ENCODE data around the gene TRIM25.
"Not testable (repeated sequence)": the region's sequence is repeated elsewhere in the genome, so short reads cannot be mapped to it uniquely, and the experiment has no call there.

TRIM25 gene, protein sequence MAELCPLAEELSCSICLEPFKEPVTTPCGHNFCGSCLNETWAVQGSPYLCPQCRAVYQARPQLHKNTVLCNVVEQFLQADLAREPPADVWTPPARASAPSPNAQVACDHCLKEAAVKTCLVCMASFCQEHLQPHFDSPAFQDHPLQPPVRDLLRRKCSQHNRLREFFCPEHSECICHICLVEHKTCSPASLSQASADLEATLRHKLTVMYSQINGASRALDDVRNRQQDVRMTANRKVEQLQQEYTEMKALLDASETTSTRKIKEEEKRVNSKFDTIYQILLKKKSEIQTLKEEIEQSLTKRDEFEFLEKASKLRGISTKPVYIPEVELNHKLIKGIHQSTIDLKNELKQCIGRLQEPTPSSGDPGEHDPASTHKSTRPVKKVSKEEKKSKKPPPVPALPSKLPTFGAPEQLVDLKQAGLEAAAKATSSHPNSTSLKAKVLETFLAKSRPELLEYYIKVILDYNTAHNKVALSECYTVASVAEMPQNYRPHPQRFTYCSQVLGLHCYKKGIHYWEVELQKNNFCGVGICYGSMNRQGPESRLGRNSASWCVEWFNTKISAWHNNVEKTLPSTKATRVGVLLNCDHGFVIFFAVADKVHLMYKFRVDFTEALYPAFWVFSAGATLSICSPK

DNA sequence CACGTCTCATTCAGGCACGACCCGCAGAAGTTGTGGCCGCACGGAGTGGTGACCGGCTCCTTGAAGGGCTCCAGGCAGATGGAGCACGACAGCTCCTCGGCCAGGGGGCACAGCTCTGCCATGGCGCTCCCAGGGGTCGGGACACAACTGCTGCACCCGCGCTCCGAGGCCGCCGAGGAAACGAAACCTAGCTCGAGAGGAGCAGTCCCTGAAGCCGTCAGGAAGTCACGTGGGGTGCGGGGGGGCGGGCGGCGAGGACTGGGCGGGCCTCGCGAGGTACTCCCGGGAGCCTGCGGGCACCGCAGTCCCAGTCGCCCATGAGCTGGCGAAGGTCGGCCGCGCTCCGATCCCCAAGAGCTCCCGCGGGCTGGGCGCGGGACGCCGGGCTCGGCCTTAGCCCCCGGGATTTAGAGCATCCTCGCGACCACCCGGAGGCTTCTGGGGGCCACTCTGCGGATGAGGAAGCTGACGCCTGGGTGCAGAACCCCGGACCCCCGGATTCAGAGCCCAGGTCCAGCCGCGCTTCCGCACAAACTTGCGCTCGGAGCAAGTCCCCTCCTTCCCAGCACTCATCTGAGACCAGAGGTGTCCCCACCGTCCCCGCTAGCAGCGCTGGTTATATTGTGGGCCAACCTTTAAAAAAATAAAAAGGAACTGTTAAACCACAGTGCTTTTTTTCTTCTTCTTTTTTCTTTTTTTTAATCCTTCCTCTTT lies at the start of gene TRIM25:
TRIM25 (minus strand) TSS at position 183 of the 714 bp plus-strand sequence; CDS start at position 122, 61 bp downstream.
- peak; percentile 85 to 88 for DNase-seq

DNA sequence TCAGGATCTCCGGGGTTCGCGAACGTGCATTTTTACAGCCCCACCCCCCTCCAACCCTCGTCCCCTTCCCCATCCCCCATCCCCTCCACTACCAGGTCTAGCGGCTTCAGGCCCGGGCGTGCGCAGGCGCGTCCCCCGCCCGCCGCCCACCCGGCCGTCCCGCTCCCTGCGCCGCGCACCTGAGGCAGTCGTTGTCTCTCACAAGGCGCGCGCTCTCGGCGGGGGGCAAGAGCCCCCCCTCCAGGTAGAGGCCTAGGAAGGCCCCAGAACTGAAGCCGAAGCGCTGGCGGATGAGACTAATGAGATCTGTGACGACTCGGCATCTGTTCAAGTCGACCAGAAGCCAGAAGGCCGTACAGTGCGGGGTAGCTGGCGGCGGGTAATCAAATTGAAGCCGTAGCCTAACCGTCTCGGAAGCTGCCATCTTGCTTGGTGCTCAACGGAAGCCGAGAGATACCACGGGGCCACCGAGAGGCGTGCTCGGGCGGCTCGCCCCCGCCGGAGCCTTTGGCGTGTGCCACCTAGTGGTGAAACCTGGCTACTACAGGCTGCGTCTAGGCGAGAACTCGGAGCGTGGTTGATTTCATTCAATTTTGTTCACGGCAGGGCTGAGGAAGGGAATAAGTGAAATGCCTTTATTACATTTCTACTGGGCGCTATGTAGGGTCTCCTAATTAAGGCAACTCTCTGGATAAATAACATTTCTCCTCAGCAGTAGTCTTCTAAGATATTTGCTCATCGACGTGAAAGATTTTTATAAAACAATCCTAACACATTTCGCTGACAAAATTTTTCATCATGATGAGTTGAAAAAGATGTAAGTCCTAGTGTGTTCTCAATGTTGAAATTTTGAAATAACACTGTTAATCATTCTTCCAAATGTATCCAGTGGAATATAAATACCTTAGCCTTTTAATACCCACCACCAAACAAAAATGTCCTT lies 47.0 kb upstream of the TRIM25 start, which contains the start of gene COIL:
COIL (minus strand) TSS at position 455 of the 943 bp plus-strand sequence; CDS start at position 424, 31 bp downstream.
- DNase-seq, result peak; percentile 91 to 92

DNA sequence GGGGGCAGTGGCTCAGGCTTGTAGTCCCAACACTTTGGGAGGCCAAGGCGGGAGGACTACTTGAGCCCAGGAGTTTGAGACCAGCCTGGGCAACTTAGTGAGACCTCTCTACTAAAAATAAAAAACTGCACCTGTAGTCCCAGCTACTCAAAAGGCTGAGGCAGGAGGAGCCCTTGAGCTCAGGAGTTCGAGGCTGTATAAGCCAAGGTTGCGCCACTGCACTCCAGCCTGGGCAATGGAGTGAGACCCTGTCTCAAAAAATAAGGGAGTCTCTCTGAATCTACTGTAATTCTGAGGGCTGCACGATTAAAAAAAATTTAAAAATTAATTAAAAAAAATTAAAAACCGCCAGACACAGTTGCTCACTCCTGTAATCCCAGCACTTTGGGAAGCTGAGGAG lies 43.1 kb upstream of the TRIM25 start:
- DNase-seq, result no peak

DNA sequence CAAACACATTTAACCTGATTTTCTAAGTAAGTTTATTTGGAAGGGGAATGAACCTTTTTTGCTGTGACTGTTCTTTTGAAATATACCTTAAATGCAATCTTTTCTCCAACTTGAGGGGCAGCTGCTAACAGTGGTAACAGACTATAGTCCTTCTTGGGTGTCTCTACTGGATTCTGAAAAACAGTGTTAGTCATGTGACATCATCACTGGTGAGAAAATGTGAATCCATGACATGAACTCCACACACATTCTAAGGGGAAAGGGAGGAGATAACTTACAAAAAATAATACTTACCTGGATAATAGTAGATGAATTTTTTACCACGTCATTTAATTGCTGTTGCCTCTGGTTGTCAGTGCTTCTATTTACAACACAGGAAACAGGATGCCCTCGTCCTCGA lies 35.7 kb upstream of the TRIM25 start:
- DNase-seq, result no peak

DNA sequence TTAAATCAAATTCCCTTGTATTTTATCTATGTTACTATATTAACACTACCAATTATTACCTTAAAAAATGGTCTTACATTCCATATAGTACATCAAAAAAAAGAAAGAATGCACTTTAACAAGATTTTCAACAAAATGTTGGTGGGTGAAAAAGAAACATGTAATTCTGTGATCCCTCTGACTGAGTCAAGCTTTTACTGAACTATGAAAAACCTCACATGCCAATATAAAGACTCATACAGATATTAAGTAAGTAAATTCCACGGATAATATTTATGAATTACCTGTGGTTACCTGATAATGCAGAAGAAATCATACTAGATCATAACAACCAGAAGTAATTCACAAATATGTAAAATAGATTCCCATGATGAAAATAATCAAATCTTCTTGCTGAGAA lies 34.6 kb upstream of the TRIM25 start:
- DNase-seq, result no peak

DNA sequence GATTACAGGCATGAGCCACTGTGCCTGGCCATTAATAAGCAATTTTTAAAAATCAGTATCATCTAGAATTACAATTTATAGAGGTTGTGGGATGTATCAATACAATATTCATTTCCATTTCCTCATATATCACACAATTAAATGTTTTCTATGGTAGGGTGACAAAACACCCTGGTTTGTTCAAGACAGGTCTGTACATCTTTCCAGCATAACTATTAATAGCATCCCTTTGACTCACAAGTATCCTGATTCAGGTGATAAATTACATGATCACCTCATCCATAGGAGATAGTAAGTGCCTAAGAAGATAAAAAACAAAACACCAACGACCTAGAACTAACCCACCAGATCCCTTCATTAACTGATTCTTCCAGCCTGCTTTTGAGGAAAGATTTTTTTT lies 33.9 kb upstream of the TRIM25 start:
- no peak for DNase-seq

DNA sequence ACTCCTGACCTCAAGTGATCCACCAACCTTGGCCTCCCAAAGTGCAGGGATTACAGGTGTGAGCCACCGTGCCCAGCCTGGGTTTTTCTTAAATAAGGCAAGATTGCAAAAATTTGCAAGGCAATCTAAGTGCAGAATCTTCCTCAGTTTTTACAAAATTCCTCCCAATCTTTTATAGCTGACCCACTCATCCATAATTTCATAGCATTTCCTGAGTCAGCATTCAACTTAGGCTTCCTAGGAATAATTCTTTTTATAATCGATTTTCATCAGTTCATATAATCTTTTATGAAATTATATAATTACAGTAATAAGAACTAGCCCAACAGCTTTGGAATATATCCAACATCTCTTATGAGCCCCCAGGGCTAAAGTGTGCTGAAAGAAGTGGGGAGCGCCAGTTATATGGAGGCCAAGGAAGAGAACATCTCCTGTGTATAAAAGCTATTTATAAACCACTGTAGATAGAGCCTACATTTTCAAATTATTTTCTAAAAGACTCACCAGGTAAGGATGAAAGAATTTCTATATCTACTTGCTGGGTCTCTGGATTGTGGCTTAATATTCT lies 32.2 kb upstream of the TRIM25 start:
- no peak for DNase-seq

DNA sequence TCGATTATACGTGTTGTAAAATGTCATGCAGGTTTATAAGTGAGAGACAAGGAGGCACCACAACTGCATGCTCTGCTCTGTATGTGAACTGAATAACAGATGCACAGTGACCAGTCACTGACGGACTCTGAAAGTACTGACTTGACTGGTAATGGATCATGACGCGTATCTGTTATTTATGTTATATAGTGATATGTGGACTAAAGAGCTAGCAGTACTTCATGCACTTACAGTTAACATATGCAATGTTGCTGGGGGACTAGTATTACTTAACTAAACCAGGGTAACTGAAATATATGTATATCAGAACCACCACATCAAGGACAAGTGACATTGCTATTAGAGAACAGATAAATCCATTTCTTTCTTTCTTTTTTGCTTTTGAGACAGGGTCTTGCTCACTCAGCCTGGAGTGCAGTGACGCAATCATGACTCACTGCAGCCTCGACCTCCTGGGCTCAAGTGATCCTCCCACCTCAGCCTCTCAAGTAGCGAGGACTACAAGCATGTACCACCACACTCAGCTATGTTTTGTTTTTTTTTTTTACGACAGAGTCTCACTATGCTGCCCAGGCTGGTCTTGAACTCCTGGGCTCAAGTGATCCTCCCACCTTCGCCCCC lies 29.8 kb upstream of the TRIM25 start:
- no peak for DNase-seq

DNA sequence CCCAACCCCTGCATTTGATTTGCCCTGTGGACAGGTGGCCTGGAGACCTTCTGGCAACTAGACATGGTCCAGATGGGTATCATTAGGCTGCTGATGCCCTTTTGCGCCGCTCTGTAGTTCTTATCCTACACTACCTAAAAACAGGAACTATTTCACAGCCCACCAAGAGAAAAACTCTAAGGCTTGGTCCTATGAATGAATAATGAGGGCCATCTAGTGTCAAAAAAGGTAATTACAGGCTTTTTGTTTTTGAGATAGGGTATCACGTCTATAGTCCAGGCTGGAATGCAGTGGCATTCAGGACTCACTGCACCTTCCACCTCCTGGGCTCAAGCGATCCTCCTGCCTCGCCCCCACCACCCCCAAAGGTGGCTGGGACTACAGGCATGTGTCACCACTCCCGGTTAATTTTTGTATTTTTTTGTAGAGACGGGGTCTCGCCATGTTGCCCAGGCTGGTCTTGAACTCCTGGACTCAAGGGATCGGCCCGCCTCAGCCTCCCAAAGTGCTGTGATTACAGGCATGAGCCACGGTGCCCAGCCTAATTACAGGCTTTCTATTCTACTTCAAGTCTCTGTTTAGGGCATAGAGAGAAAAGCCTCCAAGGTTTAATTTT lies 26.1 kb upstream of the TRIM25 start:
- DNase-seq, result peak in 1 of 2 donors; percentile 72

DNA sequence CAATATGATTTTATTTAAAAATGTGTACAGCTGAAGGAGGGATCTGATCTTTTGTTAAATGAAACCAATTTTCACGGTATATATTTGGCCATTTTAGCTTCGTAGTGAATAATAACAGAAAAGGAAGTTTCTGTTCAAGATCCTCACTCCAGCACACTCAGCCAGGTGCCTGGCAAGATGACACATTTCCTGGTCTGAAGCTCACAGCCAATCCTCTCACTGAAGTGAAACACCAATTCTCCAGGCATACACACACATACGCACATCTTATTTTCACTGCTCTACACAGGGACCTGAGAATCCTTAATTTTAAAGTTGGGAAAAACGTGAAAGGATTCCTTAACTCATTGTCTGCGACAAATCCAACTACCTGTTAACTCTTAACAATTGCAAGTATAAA lies 24.4 kb upstream of the TRIM25 start:
- not testable (repeated sequence) for DNase-seq

DNA sequence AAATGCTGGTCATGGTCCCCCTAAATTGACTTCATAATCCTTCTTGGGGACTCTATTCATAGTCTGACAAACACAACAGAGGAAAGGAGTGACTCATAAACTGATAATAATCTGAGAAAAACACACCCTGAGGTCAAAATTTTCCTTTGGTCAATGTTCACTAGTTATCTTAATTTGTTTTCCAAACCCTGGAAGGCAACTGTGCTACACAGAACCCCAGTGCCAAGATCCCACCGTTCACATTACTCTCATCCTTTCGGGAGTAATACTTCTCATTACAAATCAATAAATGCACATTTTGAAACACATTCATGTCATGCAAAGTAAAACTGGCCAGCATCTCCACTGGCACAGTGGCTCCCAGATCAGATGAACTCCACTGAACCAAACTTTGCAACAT lies 23.8 kb upstream of the TRIM25 start:
- DNase-seq, result no peak

DNA sequence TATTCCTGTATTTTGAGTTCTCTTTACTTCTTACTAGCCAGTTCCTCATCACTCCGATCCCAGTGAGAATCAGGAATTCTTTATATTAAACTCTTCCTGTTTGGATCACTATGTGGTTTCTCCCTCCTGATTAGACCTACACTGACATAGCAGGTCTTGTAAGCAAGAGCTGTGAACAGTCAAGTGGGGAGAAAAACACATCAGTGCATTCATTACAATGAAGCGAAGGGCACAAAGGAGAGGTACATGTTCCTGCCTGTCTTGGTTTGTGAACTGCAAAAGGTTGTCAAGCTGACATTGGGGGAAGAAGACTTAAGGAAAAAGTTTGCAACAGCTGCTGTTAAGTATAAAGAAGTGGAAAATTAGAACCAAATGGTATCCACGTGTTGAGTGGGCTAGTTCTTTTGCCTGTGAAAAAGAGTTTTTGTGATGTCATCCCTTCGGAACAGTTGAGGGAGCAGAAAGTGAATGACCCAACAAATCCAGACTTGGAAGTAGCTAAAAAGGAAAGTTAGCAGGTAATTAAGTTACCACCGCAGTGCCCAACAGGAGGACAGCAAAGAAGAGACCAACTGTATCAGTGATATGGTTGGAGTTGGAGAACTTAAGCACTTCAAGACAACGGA lies 23.0 kb upstream of the TRIM25 start:
- DNase-seq, result no peak

DNA sequence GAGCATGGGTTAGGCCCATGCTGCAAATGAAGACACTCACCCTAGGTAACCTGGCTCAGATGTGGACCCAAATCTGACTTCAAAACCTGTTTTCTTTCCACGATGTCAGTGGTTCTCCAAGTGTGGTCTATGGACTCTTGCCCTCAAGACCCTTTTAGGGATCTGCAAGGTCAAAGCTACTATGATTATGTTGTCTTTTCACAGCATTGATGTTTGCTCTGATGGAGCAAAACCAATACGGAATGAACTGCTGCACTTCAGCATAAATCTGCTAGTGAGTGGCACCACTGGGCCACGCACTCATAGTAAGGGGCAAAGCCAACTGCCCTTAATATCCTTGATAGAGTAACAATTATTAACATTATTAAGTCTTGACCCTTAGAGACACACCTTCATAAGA lies 21.6 kb upstream of the TRIM25 start:
- DNase-seq, result no peak

DNA sequence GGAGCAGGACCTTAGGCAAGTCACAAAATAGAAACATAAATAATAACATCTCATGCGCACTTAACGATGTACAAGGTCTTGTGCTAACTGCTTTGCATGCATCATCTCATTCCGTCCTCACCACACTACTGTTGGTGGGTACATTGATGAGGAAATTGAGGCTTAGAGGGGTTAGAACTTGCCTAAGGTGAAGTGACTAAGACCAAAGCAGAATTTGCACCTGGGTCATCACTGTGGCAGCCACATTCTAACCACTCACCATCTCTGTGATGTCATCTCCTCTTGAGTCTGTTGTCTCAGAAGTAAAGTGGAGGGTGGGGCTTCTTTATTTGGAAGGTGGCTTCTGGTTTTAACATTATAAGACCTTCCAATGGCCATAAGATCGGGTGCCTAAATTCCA lies 20.4 kb upstream of the TRIM25 start:
- DNase-seq, result no peak

DNA sequence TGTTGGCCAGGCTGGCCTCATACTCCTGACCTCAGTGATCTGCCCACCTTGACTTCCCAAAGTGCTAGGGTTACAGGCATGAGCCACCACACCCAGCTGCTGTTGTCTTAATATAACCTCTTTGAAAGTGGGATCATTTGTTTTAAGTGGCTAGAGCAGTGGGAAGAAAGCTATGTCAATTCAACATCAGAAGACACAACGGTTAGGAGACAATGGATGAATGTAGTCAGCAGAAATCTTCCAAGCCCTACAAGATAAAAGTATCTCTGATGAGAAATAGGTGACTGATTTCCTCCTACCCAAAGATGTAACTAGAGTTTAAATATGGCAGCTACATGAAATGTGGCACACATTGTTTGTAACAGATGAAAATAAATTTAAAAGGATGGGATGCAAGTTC lies 20.0 kb upstream of the TRIM25 start:
- no peak for DNase-seq

DNA sequence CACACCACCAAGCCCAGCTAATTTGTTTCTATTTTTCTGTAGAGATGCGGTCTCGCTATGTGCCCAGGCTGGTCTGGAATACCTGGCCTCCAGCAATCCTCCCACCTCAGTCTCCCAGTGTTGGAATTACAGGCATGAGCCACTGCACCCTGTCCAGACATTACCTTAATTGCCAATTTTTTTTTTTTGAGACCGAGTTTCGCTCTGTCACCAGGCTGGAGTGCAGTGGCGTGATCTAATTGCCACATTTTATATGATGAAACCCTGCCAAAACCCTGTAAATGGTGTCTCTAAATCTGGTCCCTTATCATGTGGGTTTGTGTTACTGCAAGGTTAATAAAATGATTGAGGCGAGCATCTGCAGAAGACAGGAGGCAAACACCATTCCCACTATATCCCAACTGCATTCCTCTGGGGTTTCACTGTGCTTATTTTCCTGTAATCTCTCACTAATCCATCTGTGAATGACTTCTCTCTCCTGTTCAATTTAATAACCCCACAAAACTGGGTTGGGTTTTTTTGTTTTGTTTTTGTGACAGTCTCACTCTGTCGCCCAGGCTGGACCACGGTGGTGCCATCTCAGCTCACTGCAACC lies 19.4 kb upstream of the TRIM25 start:
- no peak for DNase-seq

DNA sequence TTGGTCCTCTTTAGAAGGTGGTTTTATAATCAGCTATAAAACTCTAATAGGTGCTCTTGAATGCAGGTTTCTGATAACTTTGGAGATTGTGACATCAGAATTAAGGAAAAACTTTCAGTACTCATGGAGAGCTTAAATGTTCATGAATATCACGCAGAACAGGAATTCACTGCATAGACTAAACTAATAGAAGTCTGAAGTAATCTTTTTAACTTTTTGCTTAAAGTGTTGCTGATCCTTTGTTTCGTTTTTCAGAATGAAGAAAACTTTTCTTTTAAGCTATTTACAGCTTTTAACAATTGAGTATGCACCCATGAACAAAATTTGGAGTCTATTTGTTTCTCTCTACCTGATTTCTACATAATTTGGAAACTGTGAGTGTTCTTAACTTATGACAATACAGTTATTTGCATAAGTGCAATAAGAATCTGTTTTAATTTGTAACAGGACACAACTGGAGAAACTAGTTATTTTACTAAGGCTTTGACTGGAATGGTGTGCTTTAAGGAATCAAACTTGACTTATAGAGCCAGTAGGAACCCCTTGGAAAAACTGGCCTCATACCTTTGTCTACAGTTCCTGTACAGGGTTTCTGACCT lies 17.0 kb upstream of the TRIM25 start:
- DNase-seq, result no peak

DNA sequence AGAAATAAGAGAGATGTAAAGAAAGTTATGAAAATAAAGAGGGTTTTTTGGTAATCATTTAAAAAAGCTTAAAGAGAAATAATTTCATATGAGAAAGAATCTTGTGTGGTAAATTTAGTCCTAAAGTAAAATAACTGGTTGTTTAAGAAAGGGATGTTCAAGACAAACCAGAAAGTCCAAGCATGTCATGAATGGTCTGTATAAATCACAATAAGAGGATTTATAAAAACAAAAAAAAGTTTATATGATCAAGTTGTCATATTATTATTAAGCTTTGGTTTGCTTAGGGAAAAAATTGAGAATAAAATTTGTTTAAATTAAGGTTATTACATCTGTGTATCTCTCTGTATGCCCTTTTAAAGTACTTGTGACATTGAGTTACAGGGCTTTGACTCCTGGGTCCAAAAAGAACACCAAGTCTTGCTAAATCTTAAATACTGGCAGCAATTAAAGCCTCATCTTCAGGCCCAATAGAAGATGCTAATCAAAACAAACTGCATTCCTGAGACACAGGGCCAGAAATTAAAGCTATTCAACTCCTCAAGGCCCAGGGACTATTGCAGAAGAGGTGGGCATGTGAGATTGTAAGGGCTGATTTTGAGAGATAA lies 15.6 kb upstream of the TRIM25 start:
- DNase-seq, result no peak

DNA sequence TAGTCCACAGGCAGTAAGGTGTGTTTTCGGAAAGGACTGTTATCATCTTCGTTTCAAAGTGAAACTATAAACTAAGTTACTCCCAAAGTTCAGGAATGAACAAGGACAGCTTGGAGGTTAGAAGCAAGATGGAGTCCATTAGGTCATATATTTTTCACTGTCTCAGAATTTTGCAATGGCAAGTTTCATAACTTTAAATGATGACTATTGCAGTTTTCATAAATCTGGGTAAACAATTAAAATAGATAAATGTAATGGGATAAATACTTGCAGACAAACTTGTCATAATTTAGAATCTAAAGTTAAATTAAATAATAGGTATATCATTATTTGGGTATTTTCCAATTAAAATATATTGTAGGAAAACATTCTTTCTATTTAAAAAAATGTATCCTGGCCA lies 14.7 kb upstream of the TRIM25 start:
- DNase-seq, result no peak

DNA sequence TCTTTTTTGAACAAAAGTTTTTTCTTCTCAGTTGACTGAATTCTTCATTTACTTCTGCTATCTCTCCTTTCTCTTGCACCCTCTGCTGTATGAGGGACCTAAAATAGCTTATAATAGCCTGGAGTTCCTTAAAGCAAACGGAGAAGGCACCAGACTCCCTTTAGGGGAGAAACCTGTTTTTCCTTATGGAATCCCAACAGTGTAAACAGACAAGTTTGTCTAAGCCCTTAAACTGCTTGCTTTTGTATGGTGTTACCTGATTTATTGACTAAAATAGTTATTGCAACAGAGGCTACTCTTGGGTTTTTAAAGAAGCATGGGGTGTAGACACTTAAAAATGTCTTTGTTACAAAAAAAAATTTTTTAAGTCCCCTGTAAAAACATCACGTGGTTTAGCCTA lies 12.9 kb upstream of the TRIM25 start:
- DNase-seq, result no peak

All from CD4-positive, alpha-beta T cell treated with Interleukin-4 for 1 hour (primary cell).